ENCODE measurements around the gene LARGE1.
"Not testable (repeated sequence)": the region's sequence is repeated elsewhere in the genome, so short reads cannot be mapped to it uniquely, and the experiment has no call there.

Gene LARGE1

DNA sequence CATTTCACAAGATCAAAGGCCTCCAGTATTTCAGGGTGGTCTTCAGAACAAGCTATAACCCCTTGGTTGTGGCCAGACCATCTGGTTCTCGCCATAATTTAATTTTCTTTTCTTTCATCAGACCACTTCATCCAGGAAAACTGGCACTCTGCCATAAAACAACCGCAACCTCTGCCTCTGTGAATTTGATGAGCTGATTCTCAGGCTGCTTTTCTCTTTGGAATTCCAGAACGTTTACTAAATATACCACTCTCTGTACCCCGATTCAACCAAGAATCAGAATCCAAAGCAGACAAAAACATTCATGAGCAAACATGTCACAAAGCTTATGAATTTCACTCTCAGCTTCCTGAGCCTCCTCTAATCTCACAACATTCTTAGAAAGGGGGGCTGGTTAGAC lies 530.3 kb downstream of the LARGE1 start:
- no peak for DNase-seq

DNA sequence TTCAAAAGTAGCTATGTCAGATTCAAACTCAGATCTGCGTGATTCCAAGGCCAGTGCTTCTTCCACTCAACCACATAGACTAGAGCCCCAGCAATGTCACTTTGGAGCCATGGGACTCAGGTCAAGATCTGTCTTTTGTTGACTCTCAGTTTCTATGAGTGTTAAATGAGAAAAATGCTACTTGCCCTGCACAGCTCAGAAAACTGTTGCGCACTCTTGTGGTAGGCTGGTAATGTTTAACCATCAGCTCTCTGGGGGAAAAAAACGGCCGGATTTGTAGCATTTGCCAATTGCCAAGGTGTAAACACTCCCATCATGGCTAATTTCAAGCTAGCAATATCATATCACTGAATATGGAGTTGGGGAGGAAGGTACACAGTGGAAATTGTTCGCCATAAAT lies 534.0 kb downstream of the LARGE1 start:
- DNase-seq, result no peak

DNA sequence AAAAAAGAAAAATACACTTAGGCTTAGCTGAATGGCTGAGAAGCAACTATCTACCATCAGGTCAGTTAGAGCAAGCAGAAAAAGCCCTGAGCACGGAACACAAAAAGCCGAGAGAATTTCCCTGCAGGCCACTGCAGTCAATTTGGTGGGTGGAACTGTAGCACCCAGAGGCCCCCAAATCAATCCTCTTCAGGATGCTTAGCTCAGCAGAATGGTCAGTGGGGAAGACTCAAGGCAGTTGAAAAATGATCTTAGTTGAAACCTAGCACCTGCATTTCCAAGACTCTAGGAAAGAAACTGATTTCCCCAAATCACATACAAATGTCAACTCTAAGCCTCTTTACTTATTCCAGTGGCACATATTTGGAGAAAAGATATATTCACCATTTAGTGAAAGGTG lies 534.7 kb downstream of the LARGE1 start:
- no peak for DNase-seq

DNA sequence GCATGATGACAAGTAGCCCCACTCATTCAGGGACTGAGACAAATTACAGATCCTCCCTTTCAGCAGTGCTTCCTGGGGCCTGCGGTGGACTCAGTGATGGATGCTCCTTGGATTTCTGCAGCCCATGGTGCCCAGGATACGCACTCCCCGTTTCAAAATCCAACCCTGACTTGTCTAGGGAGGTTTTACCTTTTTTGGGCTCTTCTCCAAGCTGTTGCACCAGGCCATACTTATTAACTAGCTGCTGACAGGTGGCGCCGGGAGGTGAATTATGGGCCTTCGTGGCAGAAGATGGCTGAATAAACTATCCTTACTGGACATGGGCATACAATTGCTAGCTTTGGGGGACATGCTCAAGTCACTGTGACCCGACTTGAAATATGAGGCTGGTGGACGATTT lies 537.8 kb downstream of the LARGE1 start:
- DNase-seq, result no peak

DNA sequence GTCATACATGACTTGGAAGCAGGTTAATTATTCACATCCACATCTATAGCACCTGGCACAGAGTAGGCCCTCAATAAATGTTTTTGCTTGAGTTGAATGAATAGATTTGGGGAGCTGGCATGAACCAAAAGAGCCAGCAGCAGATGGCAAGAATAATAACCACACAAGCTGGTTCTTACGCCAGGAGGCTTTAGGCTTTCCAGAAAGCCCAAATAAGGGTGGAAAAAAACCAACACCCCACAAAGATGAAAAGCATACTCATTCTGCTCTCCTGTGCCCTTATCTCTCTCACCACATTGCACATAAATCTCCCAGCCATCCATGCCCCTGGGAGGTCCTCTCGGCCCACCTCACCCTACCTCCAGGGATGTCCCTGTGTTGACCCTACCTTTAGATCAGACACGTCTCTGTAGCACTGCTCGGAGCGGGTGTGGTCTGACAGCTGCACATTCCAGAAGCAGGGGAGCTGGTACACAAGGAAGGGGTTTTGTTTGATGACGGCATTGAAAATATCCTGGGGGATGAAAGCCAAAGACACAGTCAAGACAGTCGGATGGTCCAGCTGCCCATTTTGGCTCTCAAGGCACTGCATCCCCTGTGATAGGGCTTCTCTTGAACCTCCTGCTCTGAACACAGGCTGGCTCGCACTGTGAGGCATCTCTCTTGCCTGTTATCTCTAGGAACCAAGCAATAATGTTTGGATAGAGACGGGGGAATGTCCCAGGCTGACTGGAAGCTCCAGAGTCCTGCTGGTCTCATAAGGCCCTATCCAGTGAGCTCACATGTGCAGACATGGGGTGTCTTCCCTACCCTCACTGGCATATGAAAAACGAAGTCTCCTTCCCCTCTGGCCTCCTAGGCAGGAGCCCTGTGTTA lies 538.5 kb downstream of the LARGE1 start:
- DNase-seq, result no peak

DNA sequence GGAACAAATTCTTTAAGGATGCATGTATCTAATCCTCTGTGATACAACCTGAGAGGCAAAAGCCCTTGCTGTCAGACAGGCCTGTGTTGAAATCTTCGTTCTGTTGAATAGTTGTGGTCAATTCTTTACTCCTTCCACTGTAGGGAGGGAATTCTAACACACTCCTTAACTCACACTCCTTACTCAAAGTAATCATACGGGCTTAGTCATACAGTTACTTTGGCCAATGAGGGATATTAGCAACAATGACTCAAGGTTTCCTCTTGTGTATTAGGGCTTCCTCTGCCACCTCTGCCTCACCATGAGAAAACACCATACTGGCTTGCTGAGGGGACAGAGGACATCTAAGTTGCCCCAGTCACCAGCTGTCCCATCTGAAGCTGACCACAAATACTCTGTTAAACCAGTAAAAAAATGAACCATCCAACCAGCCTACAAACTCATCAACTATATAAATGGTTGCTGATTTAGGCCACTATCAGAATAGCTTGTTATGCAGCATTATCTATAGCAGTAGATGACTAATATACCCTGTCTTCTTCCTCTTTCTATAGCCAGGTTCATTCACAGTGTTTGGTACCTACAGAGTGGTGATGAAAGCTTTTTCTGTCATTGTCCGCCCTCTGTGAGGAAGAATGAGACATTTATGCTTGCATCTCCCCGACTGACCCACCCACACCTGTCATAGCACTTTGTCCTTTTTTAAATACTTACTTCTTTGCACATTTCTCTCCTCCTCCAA lies 539.3 kb downstream of the LARGE1 start:
- DNase-seq, result no peak

DNA sequence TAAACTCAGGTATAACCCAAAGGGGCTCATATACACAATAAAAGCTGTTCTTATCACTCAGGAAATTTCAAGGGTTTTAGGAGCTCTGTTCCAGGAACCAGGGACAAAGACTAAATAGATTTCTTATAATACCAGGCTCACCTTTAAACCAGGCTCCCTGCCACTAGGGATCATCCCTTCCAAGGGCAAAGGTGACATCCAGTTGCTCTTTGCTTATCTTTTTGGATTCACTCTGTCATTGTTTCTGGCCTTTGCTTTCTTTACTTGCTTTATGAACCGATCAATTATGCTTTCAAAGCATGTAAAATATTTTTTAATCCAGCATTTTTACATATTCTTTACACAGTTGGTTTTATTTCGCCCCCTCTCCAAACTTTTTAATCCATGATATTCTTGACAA lies 540.4 kb downstream of the LARGE1 start:
- DNase-seq, result no peak

DNA sequence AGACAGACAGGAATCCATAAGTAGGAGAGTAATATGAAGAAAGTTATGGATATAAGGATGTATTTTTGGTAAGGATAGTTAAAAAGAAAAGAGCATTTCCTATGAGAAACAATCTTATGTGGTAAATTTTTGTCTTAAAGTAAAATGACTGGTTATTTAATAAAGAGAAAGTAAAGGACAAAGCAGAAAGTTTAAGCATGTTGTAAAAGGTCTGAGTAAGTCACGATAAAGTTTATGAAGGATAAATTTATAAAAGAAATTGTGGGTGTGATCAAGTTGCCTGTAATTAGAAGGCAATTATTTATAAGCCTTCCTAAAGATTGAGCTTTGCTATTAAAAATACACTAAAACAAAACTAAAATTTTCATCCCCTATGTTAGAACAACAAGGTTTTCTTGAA lies 547.4 kb downstream of the LARGE1 start:
- no peak for DNase-seq

DNA sequence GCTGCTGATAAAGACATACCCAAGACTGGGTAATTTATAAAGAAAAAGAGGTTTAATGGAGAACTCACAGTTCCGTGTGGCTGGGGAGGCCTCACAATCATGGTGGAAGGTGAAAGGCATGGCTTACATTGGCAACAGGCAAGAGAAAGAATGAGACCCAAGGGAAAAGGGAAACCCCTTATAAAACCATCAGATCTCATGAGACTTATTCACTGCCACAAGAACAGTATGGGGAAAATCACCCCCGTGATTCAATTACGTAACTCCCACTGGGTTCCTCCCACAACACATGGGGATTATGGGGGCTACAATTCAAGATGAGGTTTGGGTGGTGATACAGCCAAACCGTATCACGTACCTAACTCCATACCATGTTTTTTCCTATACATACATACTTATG lies 557.0 kb downstream of the LARGE1 start:
- DNase-seq, result not testable (repeated sequence)

DNA sequence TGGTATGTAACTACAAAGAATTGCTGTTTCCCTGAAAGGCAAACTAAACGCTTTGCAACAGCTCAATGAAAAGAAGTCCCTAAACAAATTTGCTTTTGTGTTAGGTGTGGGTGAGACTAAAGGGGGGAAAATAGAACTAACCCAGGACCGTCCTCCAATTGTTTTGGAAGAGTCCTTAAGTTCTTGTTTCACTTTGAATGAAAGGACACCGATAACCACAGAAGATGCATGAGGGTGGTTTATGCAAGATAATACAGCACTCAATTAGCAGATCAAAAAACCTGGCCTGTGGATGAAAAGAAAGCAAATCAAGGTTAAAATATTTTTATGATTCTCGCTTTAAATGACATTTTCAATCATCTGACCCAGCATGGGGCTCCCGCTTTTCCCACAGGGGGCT lies 557.6 kb downstream of the LARGE1 start:
- no peak for DNase-seq

DNA sequence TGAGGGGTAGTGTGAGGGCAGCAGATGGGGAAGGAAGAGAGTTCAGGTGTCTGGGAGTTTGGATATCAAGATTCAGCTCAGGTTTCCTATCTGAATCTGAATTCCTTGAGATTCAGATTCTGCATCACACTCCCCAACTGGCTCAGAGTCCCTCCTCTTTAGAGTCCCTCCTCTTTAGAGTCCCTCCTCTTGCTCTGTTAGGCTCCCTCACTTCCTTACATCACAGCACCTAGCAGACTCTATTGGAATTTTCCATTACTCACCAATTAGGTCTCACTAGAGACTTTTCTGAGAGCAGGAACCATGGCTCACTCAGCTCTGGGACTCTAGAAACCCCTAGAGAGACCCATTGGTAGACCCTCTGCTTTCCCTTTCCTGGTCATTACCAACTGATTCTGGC lies 558.7 kb downstream of the LARGE1 start:
- no peak for DNase-seq

DNA sequence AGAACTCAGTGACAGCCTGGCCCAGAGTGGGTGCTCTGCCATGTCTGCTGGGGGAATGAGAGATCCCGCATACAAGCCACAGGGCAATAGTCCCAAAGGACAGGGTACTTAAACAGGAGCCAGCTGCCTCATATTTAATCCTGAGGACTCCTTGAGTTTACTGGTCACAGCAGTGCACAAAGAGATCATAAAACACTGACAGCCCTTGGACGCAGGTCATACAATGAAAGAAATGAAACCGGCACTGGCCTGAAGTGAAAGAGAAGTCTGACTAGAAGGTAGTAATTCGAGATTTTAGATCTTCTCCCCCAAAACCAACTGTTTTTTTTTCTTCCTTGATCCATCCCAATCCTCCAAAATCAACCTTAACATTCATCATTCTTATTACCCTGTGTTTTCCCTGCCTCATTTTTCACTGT lies 562.3 kb downstream of the LARGE1 start:
- DNase-seq, result no peak

DNA sequence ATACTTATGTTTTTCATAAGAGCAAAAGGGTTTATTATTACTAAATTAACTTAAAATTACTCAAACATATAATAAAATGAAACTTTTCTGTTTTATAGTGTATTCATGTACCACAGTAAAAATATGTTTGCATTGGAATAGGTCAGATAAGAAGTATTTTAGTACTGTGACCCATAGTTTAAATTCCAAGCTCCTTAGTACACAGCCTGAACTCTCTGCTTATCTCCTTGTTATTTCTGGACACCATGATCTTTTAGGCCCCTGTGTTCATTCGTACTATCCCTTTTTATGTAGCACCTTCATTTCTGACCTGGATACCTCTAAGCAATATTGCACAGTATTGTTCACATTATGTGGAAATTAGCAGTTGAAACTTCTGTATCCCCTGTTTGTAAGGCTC lies 565.3 kb downstream of the LARGE1 start:
- no peak for DNase-seq

DNA sequence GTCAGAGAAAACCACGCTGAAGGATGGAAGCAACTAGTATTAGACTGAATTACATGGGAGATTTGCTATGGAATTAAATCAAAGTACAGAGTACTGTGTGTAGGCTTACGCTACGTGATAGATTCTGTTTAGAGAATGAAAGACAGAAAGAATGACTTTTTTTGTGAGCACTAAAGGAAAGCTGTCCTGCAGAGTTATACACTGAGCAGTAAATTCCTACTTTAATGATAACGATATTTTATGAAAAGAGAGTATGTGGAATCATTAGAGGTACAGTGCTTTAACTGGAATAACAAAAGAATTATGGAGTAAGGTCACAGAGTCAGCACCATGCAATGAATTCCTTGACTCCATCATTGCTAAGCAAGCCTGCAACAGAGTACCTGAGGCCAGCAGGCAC lies 566.8 kb downstream of the LARGE1 start:
- DNase-seq, result no peak

DNA sequence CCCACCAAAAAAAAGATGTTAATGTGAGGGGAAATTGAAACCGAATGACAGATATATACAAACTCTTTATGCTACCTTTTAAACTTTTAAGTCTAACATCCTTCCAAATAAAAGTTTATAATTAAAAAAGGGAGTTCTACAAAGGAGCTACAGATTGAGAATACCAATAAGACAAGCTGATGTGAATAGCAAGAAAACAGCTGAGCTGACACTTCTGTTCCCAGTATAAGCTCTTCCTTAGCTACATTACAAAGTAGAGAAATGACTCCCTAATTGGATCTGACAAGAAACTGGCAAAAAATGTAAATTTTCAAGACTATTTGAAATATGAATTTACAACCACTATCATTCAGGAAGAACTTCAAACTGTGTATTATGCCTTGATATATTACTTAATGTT lies 567.5 kb downstream of the LARGE1 start:
- no peak for DNase-seq

DNA sequence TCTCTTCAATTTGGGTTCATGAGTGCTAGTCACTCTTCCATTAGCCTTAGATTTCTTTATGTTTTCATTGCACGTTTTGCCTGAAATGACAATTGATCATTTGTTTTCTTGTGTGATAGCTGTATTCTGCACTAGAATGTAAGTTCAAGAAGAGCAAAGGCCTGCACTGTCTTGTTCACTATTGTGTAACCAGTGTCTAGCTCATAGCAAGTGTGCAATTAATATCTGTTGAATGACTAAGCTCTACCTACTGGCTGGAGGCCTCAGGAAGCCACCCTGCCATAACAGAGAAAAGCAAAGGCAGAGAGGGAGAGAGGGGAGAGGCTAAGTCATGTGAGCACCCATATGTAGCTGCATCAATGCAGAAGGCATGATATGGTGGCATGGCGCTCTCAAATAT lies 569.3 kb downstream of the LARGE1 start:
- DNase-seq, result no peak

DNA sequence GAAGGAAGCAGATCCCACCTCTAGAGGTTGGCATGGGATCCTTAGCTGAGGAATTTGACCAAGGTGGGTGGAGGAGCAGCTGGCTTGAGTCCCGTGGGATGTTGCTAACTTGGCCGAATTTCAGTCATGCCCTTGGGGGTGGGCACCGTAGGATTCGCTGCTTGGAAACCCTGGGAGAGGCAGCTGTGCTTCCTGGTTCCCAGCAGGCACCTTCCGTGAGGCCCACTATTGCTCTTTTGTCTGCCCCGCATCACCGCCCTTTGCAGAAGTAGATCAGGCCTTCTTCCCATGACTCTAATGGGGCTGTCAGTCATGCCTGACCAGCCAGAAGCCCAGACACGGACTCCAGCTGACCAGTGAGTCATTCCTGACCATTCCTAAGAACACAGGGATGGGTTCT lies 569.8 kb downstream of the LARGE1 start:
- no peak for DNase-seq

DNA sequence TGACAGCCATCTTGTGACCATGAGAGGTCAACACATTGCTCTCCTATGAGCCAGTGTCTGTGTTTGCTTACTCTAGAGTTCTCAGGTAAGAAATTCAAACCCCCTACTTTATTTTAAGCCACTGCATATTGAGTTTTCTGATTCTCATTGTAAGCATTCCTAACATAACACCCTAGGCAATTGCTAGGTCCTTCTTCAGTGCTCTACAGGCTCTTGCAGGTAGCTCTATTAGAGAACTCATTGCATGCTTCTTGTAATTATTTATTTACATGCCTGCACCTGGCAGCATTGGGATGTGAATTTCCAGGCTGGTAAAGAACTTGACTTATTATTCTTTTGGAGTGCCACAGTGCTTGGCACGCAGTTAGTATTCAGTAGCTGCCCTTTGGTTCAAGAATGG lies 573.3 kb downstream of the LARGE1 start:
- DNase-seq, result no peak

DNA sequence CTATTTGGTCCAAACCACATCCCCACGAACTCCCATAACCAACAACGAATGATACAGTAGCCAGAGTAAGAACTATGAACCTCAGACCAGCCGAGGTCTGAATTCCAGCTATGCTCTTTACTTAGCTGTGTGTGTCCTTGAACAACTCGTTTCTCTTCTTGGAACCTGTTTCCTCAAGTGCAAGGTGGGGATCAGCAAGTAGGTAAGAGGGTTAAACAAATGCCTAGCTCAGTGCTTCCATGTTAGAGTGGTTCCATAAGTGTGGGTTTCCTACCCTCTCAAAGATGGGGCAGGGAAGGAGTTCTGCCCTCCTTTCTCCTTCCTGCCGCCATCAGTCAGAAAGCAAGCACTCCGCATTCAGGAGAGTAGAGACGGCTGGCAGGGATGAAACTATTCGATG lies 578.7 kb downstream of the LARGE1 start:
- DNase-seq, result no peak

DNA sequence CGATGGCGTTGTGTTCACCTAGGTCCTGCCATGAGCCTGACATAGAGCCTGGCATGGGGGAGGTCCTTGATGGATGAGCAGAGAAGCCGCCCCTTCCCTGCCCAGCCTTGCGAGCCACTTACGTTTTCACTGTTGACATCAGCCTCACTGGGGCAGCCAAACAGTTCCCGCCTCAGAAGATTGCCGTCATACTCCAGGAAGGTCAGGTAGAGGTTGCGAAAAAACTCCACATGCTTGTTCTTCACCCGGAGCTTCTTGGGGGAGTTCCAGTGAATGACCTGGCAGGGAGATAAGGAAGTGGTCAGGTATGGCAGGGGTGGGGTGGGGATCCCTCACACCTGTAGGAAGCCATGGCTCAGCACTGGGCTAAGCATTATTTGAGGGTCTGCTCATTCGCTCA lies 582.8 kb downstream of the LARGE1 start:
- no peak for DNase-seq

DNA sequence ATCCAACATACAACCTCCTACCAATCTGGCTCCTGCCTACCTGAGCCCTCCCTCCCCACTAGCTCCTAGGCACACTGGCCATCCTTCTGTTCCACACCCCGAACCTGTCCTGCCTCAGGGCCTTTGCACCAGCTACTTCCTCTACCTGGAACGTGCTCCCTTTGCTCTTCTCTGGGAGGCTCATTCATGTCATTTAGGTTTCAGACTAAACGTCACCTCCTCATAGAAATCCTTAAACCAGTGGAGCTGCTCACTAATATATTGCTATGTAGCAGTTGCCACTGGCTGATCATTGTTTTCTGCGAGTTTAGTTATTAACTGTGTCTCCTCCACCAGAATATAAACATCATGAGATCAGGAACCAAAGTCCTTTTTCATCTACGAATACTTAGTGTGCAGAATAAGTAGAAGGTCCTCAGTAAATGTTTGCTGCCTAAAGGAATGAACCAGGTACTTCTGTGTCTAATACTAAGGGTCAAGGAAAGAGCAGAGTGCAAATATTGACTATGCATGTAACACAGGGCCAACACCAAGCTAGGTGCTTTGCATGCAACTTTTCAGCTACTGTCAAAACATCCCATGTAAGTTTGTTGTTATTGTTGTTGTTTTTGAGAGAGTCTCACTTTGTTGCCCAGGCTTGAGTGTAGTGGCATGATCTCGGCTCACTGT lies 584.5 kb downstream of the LARGE1 start:
- DNase-seq, result no peak

DNA sequence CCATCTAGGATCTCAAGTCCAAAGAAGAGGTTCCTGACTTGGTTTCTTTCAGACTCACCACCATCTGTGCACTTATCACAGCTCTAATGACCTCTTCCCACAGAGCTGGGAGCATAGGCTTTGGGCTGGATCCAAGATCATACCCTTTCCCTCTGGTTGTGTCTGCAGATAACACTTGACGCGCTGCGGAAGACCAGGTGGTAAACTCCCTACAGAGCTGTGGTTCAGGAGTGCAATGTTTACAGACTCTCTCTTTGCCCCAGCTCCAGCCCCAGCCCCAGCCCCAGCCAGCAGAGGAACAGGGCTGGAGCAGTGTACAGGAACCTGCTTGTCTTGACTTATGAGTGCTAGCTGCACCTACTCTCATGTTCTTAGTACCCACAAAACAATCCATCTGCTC lies 587.7 kb downstream of the LARGE1 start:
- DNase-seq, result peak; percentile 0

DNA sequence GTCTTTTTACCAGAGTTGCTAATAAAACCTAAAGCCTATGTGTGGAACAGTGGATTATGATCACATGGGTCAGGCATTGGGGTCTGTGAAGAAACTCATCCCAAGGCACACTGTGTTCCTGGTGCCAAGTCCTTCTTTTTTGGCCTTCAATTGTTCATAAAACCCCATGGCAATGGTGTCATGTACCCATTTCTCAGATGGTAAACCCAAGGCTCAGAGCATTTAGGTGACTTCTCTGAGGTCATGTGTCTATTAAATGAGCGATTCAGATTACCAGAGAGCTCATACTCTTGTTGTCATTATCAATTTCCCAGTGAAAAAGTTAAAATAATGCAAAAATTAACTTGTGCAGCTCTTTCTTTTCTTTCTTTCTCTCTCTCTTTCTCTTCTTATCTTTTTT lies 589.3 kb downstream of the LARGE1 start:
- no peak for DNase-seq

DNA sequence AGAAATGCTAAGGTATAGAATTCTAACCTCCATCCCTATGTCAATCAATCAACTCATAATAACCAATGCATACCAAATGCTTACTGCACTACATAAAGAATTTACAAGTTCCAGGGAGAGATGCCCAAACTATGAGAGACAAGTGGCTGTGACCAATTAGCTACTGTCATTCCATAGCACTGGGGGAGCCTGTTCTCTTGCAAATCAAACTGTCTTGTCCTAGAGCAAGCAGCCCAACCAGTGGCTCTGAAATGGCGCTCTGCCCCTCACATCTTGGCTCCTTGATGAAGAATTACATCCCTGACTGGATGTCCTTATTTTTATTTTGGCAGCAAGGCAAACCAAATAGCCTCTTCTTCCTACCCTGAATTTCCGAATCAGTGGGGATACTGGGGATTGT lies 589.7 kb downstream of the LARGE1 start:
- DNase-seq, result no peak

Measured in DMS 273 treated with DMSO at 0.1 percent for 48 hours (cell line).